ENCODE measurements around the gene MRPL55. TPM values are rescaled to one million over a fixed set of nuclear protein-coding genes. Genes with fewer than 3 reads are reported as not detected.

MRPL55 gene
- total RNA-seq, 1 donor = 44.4 TPM

GRCh38 chr1:228092342-228093049 is 16.6 kb downstream of the MRPL55 start:
- H3K9me3 ChIP-seq (ENCODE audit: low read depth, low read length) = no peaks in the 10 kb centered on the region
- H3K4me3 ChIP-seq (ENCODE audit: low read length) = no peak overlapping the region
- H3K4me1 ChIP-seq (ENCODE audit: insufficient read depth, low read length) = peaks cover 66% of the 10 kb centered on the region
- H3K27me3 ChIP-seq (ENCODE audit: insufficient read depth, low read length) = no peaks in the 10 kb centered on the region

- H3K4me3 ChIP-seq (ENCODE audit: low read length) = no peak overlapping the region
- no peaks in the 10 kb centered on the region for H3K9me3 ChIP-seq (ENCODE audit: low read depth, low read length)
- no peaks in the 10 kb centered on the region for H3K27me3 ChIP-seq (ENCODE audit: insufficient read depth, low read length)
- H3K4me1 ChIP-seq (ENCODE audit: insufficient read depth, low read length) = peaks cover 80% of the 10 kb centered on the region
Observed at GRCh38 chr1:228091084-228091483, 18.0 kb downstream of the MRPL55 start.

- no peaks in the 10 kb centered on the region for H3K9me3 ChIP-seq (ENCODE audit: low read depth, low read length)
- no peak overlapping the region for H3K4me3 ChIP-seq (ENCODE audit: low read length)
- peaks cover 80% of the 10 kb centered on the region for H3K4me1 ChIP-seq (ENCODE audit: insufficient read depth, low read length)
- H3K27me3 ChIP-seq (ENCODE audit: insufficient read depth, low read length) = no peaks in the 10 kb centered on the region
Observed at GRCh38 chr1:228090613-228091081, 18.5 kb downstream of the MRPL55 start.

GRCh38 chr1:228089519-228090380 is 19.3 kb downstream of the MRPL55 start:
- no peaks in the 10 kb centered on the region for H3K27me3 ChIP-seq (ENCODE audit: insufficient read depth, low read length)
- H3K4me3 ChIP-seq (ENCODE audit: low read length) = no peak overlapping the region
- peaks cover 83% of the 10 kb centered on the region for H3K4me1 ChIP-seq (ENCODE audit: insufficient read depth, low read length)
- H3K9me3 ChIP-seq (ENCODE audit: low read depth, low read length) = no peaks in the 10 kb centered on the region

GRCh38 chr1:228088586-228089498 is 20.3 kb downstream of the MRPL55 start:
- no peak overlapping the region for H3K4me3 ChIP-seq (ENCODE audit: low read length)
- no peaks in the 10 kb centered on the region for H3K9me3 ChIP-seq (ENCODE audit: low read depth, low read length)
- H3K4me1 ChIP-seq (ENCODE audit: insufficient read depth, low read length) = peaks cover 92% of the 10 kb centered on the region
- H3K27me3 ChIP-seq (ENCODE audit: insufficient read depth, low read length) = no peaks in the 10 kb centered on the region

GRCh38 chr1:228087771-228088251 is 21.3 kb downstream of the MRPL55 start:
- no peak overlapping the region for H3K4me3 ChIP-seq (ENCODE audit: low read length)
- H3K27me3 ChIP-seq (ENCODE audit: insufficient read depth, low read length) = no peaks in the 10 kb centered on the region
- no peaks in the 10 kb centered on the region for H3K9me3 ChIP-seq (ENCODE audit: low read depth, low read length)
- peaks cover 93% of the 10 kb centered on the region for H3K4me1 ChIP-seq (ENCODE audit: insufficient read depth, low read length)

GRCh38 chr1:228085287-228085951 is 23.7 kb downstream of the MRPL55 start:
- H3K4me3 ChIP-seq (ENCODE audit: low read length) = no peak overlapping the region
- H3K9me3 ChIP-seq (ENCODE audit: low read depth, low read length) = no peaks in the 10 kb centered on the region
- no peaks in the 10 kb centered on the region for H3K27me3 ChIP-seq (ENCODE audit: insufficient read depth, low read length)
- peaks cover 82% of the 10 kb centered on the region for H3K4me1 ChIP-seq (ENCODE audit: insufficient read depth, low read length)

GRCh38 chr1:228084797-228085196 is 24.3 kb downstream of the MRPL55 start:
- Histone ChIP-seq H3K27me3 (ENCODE audit: insufficient read depth, low read length) (no peaks in the 10 kb centered on the region), H3K4me3 (ENCODE audit: low read length) (no peak overlapping the region), H3K4me1 (ENCODE audit: insufficient read depth, low read length) (peaks cover 76% of the 10 kb centered on the region), H3K9me3 (ENCODE audit: low read depth, low read length) (no peaks in the 10 kb centered on the region)

GRCh38 chr1:228084325-228084724 is 24.8 kb downstream of the MRPL55 start:
- no peaks in the 10 kb centered on the region for H3K27me3 ChIP-seq (ENCODE audit: insufficient read depth, low read length)
- H3K9me3 ChIP-seq (ENCODE audit: low read depth, low read length) = no peaks in the 10 kb centered on the region
- H3K4me3 ChIP-seq (ENCODE audit: low read length) = peak overlapping the region; percentile 99
- H3K4me1 ChIP-seq (ENCODE audit: insufficient read depth, low read length) = peaks cover 71% of the 10 kb centered on the region

- peak overlapping the region; percentile 99 for H3K4me3 ChIP-seq (ENCODE audit: low read length)
- peaks cover 67% of the 10 kb centered on the region for H3K4me1 ChIP-seq (ENCODE audit: insufficient read depth, low read length)
- H3K9me3 ChIP-seq (ENCODE audit: low read depth, low read length) = no peaks in the 10 kb centered on the region
- no peaks in the 10 kb centered on the region for H3K27me3 ChIP-seq (ENCODE audit: insufficient read depth, low read length)
Observed at GRCh38 chr1:228083871-228084278, 25.2 kb downstream of the MRPL55 start.

- peak overlapping the region; percentile 99 for H3K4me3 ChIP-seq (ENCODE audit: low read length)
- no peaks in the 10 kb centered on the region for H3K27me3 ChIP-seq (ENCODE audit: insufficient read depth, low read length)
- H3K4me1 ChIP-seq (ENCODE audit: insufficient read depth, low read length) = peaks cover 60% of the 10 kb centered on the region
- H3K9me3 ChIP-seq (ENCODE audit: low read depth, low read length) = no peaks in the 10 kb centered on the region
Observed at GRCh38 chr1:228082918-228083870, 25.9 kb downstream of the MRPL55 start.

- peaks cover 52% of the 10 kb centered on the region for H3K4me1 ChIP-seq (ENCODE audit: insufficient read depth, low read length)
Observed at GRCh38 chr1:228082214-228082917, 26.7 kb downstream of the MRPL55 start, which contains the start of gene ARF1. ARF1 (plus strand) TSS chr1:228082708; CDS start chr1:228097115, 14,407 bp downstream.

More at GRCh38 chr1:228082214-228082917, 26.7 kb downstream of the MRPL55 start, which contains the start of gene ARF1:
- Histone ChIP-seq H3K4me3 (ENCODE audit: low read length) (peak within 1 kb of the TSS; percentile 99), H3K9me3 (ENCODE audit: low read depth, low read length) (no peaks in the 10 kb centered on the region), H3K27me3 (ENCODE audit: insufficient read depth, low read length) (no peaks in the 10 kb centered on the region)
